ENCODE data around the gene C6orf58.

DNA sequence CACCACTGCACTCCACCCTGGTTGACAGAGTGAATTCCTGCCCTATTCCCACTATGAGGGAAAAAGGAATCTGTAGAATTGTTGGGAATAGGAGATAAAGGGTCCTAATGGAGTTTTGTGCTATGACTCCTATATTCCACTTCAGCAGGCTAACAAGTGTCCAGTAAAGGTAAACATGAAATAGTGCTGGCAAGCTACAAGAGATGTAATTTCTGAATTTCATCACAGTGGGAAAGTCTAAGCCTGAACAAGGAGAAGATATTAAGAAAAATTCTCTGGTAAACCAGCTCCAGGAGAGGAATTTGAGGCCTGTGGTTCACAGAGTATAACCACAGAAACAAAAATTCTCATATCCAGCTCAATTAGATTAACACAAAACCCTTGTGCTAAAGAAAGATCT, 10.3 kb upstream of the C6orf58 start:
- TF ChIP-seq POLR2AphosphoS5 (IDR thresholded peaks at IDR 0.05; ENCODE audit: low read depth, low read length) (no peak), EZH2 (IDR thresholded peaks at IDR 0.05) (no peak), POLR2A (IDR thresholded peaks at IDR 0.05; ENCODE audit: borderline replicate concordance, extremely low read depth, insufficient read depth, insufficient read length) (no peak), YY1 (IDR thresholded peaks at IDR 0.05; ENCODE audit: extremely low read depth, insufficient replicate concordance, low read depth, low read length) (no peak), RAD21 (IDR thresholded peaks at IDR 0.05; ENCODE audit: low read depth) (no peak), ZFX (IDR thresholded peaks at IDR 0.05) (no peak), JUND (IDR thresholded peaks at IDR 0.05) (no peak)
- TF ChIP-seq, protein P1, sequence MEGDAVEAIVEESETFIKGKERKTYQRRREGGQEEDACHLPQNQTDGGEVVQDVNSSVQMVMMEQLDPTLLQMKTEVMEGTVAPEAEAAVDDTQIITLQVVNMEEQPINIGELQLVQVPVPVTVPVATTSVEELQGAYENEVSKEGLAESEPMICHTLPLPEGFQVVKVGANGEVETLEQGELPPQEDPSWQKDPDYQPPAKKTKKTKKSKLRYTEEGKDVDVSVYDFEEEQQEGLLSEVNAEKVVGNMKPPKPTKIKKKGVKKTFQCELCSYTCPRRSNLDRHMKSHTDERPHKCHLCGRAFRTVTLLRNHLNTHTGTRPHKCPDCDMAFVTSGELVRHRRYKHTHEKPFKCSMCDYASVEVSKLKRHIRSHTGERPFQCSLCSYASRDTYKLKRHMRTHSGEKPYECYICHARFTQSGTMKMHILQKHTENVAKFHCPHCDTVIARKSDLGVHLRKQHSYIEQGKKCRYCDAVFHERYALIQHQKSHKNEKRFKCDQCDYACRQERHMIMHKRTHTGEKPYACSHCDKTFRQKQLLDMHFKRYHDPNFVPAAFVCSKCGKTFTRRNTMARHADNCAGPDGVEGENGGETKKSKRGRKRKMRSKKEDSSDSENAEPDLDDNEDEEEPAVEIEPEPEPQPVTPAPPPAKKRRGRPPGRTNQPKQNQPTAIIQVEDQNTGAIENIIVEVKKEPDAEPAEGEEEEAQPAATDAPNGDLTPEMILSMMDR (IDR thresholded peaks at IDR 0.05 in 2 of 3, conservative IDR thresholded peaks at IDR 0.05 in 1 of 3; ENCODE audit: borderline replicate concordance in 1 of 3, insufficient read depth in 1 of 3, low read depth in 2 of 3, low read length in 2 of 3) = no peak
- TF ChIP-seq, protein P2, sequence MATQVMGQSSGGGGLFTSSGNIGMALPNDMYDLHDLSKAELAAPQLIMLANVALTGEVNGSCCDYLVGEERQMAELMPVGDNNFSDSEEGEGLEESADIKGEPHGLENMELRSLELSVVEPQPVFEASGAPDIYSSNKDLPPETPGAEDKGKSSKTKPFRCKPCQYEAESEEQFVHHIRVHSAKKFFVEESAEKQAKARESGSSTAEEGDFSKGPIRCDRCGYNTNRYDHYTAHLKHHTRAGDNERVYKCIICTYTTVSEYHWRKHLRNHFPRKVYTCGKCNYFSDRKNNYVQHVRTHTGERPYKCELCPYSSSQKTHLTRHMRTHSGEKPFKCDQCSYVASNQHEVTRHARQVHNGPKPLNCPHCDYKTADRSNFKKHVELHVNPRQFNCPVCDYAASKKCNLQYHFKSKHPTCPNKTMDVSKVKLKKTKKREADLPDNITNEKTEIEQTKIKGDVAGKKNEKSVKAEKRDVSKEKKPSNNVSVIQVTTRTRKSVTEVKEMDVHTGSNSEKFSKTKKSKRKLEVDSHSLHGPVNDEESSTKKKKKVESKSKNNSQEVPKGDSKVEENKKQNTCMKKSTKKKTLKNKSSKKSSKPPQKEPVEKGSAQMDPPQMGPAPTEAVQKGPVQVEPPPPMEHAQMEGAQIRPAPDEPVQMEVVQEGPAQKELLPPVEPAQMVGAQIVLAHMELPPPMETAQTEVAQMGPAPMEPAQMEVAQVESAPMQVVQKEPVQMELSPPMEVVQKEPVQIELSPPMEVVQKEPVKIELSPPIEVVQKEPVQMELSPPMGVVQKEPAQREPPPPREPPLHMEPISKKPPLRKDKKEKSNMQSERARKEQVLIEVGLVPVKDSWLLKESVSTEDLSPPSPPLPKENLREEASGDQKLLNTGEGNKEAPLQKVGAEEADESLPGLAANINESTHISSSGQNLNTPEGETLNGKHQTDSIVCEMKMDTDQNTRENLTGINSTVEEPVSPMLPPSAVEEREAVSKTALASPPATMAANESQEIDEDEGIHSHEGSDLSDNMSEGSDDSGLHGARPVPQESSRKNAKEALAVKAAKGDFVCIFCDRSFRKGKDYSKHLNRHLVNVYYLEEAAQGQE (IDR thresholded peaks at IDR 0.05; ENCODE audit: low read depth) = no peak
- TF ChIP-seq, protein P3, sequence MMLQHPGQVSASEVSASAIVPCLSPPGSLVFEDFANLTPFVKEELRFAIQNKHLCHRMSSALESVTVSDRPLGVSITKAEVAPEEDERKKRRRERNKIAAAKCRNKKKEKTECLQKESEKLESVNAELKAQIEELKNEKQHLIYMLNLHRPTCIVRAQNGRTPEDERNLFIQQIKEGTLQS (IDR thresholded peaks at IDR 0.05) = no peak
- TF ChIP-seq, protein P4, sequence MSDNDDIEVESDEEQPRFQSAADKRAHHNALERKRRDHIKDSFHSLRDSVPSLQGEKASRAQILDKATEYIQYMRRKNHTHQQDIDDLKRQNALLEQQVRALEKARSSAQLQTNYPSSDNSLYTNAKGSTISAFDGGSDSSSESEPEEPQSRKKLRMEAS (IDR thresholded peaks at IDR 0.05) = no peak

Measured in HCT116 (cell line).